HepG2 (cell line): ENCODE data around the gene LHFPL2. TPM values are rescaled to one million over a fixed set of nuclear protein-coding genes. Genes with fewer than 3 reads are reported as not detected.

Experiments
- ATAC-seq: fragments of 200-7000 bp; cut with Tn5 transposase; 3 replicates; pipeline ENCODE4 v1.9.1; 2020; ENCODE audit warnings: mild to moderate bottlenecking, moderate library complexity
- BruUV-seq: library from RNA; stranded (reverse); fragments of 400-500 nt; replicated peaks from 2 replicates; lab custom pipeline; 2021; lab: Mats Ljungman, UMichigan
- CTCF ChIA-PET: fragments of 300-600 bp; formaldehyde crosslinking; extraction: SDS; loops from one replicate; lab custom pipeline; 2021; ENCODE audit warnings: low total read pairs, inconsistent platforms, low intra/inter-chr PET ratio; lab: Yijun Ruan, JAX
- POLR2A ChIA-PET: fragments of 350-600 bp; sonication (Branson Sonifier 250); formaldehyde crosslinking; loops from one replicate; lab custom pipeline; 2020; ENCODE audit warnings: antibody characterized with exemption, inconsistent platforms; lab: Yijun Ruan, JAX
- DNase-seq: peaks from one replicate; pipeline ENCODE4 v3.0.0-alpha.2; 2015; ENCODE audit warnings: low spot score
- FAIRE-seq: peaks from 3 replicates; lab custom pipeline; 2011; peaks lifted over from hg19 to GRCh38; lab: Jason Lieb, UNC
- H2AFZ ChIP-seq: one replicate; pipeline ENCODE4 v1.6.1; 2011; ENCODE audit warnings: low read length, inconsistent platforms
- H3K27ac ChIP-seq: fragments of 300-600 bp; 3 replicates; pipeline ENCODE4 v1.8.0; 2011; ENCODE audit warnings: mixed run types, mild to moderate bottlenecking, mixed read lengths, low read length, inconsistent platforms; ENCODE audit not compliant: insufficient read depth; ENCODE audit errors: extremely low read length
- H3K27me3 ChIP-seq, 2 experiments: fragments of 200-600 bp in 1 of 2; 2 replicates in 1 of 2; 3 replicates in 1 of 2; pipeline versions ENCODE4 v1.6.0 to v1.8.0; 2011; ENCODE audit warnings: low read length in 2 of 2, mild to moderate bottlenecking in 2 of 2, moderate library complexity in 2 of 2, inconsistent platforms in 1 of 2; ENCODE audit not compliant: insufficient read depth in 2 of 2, control insufficient read depth in 1 of 2
- H3K36me3 ChIP-seq, 2 experiments: fragments of 200-600 bp in 1 of 2; replicated peaks in 1 of 2; 2 replicates in 1 of 2; 3 replicates in 1 of 2; pipeline versions ENCODE4 v1.5.1 to v1.8.0; 2011; ENCODE audit warnings: low read length in 2 of 2, inconsistent platforms in 1 of 2; ENCODE audit not compliant: insufficient read depth in 2 of 2, control insufficient read depth in 1 of 2
- H3K4me1 ChIP-seq: 2 replicates; pipeline ENCODE4 v1.5.1; 2012; ENCODE audit warnings: low read length, inconsistent platforms; ENCODE audit not compliant: insufficient read depth
- H3K4me2 ChIP-seq: 2 replicates; pipeline ENCODE4 v1.6.0; 2011; ENCODE audit warnings: low read depth, low read length, inconsistent platforms
- H3K4me3 ChIP-seq, 3 experiments: fragments of 200-600 bp in 1 of 3; sonication (generic), shearing (Covaris generic) in 1 of 3; replicated peaks in 1 of 3; 2 replicates each; pipeline ENCODE4 v1.5.1; 2011 to 2016; ENCODE audit warnings: low read length in 3 of 3, inconsistent platforms in 2 of 3, low read depth in 2 of 3, mild to moderate bottlenecking in 2 of 3, control low read depth in 1 of 3, mixed read lengths in 1 of 3; ENCODE audit not compliant: insufficient read depth in 1 of 3
- H3K79me2 ChIP-seq: one replicate; pipeline ENCODE4 v1.6.1; 2011; ENCODE audit warnings: low read length, inconsistent platforms; ENCODE audit not compliant: insufficient read depth
- H3K9ac ChIP-seq: 2 replicates; pipeline ENCODE4 v1.6.0; 2011; ENCODE audit warnings: mild to moderate bottlenecking, low read depth, low read length, inconsistent platforms; ENCODE audit not compliant: insufficient read depth
- H3K9me3 ChIP-seq: 2 replicates; pipeline ENCODE4 v1.5.1; 2012; ENCODE audit warnings: mild to moderate bottlenecking, low read length
- H4K20me1 ChIP-seq: 2 replicates; pipeline ENCODE4 v1.6.0; 2011; ENCODE audit warnings: inconsistent platforms, mild to moderate bottlenecking, low read length, moderate library complexity; ENCODE audit not compliant: insufficient read depth
- CHCHD3 ChIP-seq: sonication (generic); formaldehyde crosslinking; IDR thresholded peaks from 2 replicates; pipeline ENCODE4 v1.8.0; 2022; ENCODE audit warnings: mild to moderate bottlenecking, missing genetic modification reagents, moderate library complexity
- EED ChIP-seq: sonication (generic); formaldehyde crosslinking; IDR thresholded peaks from 2 replicates; pipeline ENCODE4 v1.5.0; 2020; ENCODE audit warnings: mild to moderate bottlenecking, missing genetic modification reagents
- ELF3 ChIP-seq: IDR thresholded peaks from 2 replicates; pipeline ENCODE4 v1.6.1; 2016; ENCODE audit warnings: missing genetic modification reagents, missing compliant biosample characterization
- KLF9 ChIP-seq: IDR thresholded peaks from 2 replicates; pipeline ENCODE4 v1.6.1; 2016; ENCODE audit warnings: low read depth
- SOX5 ChIP-seq: IDR thresholded peaks from 2 replicates; pipeline ENCODE4 v1.6.1; 2016; ENCODE audit warnings: borderline replicate concordance
- SRSF4 ChIP-seq: fragments of 200-400 bp; formaldehyde crosslinking; IDR thresholded peaks from one replicate; pipeline ENCODE4 v1.6.1; 2018; ENCODE audit warnings: mild to moderate bottlenecking, low read depth, low read length, moderate library complexity; ENCODE audit not compliant: poor library complexity, severe bottlenecking
- ZNF10 ChIP-seq: sonication (generic); formaldehyde crosslinking; IDR thresholded peaks from 2 replicates; pipeline ENCODE4 v1.4.0; 2020; ENCODE audit warnings: mild to moderate bottlenecking, low read depth, missing genetic modification reagents, borderline replicate concordance
- WGBS: methylation state at CpG from one replicate; pipeline ENCODE4 v1.1.6; 2017; ENCODE audit warnings: low lambda C conversion rate; 5-methylcytosine and 5-hydroxymethylcytosine counted together
- in situ Hi-C: cut with HindIII; loops from 2 replicates; pipeline ENCODE4 v1.10.0; 2017; ENCODE audit warnings: low pct_unique_long_range_greater_than_20kb; ENCODE audit not compliant: extremely low pct_ligation_motif_present
- intact Hi-C: fragments of 100-400 bp; cut with micrococcal nuclease; formaldehyde crosslinking; loops from one replicate; pipeline ENCODE4 v1.10.0; 2022; ENCODE audit not compliant: unreplicated experiment
- polyA plus RNA-seq, 8 experiments: library from polyadenylated mRNA; depleted of rRNA in 3 of 8; stranded (reverse) in 7 of 8; unstranded in 1 of 8; fragments of >200 nt; fragmentation: Illumina TruSeq in 4 of 8; extraction: Trizol in 4 of 8; gene quantifications; 2 replicates each; pipeline versions ENCODE4 v1.2.1 to v1.2.3, GENCODE V29; 2011 to 2016; ENCODE audit warnings: low read depth in 4 of 8, missing spikeins in 1 of 8, mixed read lengths in 1 of 8; ENCODE audit not compliant: insufficient read depth in 1 of 8
- total RNA-seq, 5 experiments: library from RNA; depleted of rRNA; stranded (reverse); fragments of >200 nt; fragmentation: Illumina TruSeq; extraction: Trizol; gene quantifications; 2 replicates each; pipeline ENCODE4 v1.2.3, GENCODE V29; 2016; ENCODE audit warnings: low read depth in 1 of 5
- TF ChIP-seq, protein P1 (sequence below): sonication (generic); formaldehyde crosslinking; IDR thresholded peaks from 2 replicates; pipeline ENCODE4 v1.4.0; 2020; ENCODE audit warnings: missing genetic modification reagents

LHFPL2 gene
- total and polyA plus RNA-seq, 2 of the 13 experiments (the other 11 are each of a cell fraction or from before 2014, with no cell fraction given) = 6.0 to 20.0 TPM

DNA sequence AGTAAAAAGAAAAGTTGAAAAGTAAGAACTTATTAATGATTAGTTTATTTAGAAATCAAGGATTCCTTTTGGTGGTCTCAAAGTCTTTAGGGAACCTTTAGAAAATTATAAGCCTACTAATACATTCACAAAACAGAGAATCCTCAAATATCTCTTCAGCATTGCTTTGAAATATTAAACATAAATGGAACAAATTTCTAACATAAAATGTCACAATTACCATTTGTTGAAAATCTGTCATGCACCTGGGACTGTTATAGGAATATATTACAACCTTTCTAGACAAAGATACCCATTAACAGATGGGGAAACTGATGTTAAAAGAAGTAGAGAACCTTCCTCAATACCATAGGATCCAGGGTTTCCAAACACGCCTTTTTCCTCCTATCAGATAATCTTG lies 83.2 kb downstream of the LHFPL2 start (continued):
- TF ChIP-seq, protein P1, sequence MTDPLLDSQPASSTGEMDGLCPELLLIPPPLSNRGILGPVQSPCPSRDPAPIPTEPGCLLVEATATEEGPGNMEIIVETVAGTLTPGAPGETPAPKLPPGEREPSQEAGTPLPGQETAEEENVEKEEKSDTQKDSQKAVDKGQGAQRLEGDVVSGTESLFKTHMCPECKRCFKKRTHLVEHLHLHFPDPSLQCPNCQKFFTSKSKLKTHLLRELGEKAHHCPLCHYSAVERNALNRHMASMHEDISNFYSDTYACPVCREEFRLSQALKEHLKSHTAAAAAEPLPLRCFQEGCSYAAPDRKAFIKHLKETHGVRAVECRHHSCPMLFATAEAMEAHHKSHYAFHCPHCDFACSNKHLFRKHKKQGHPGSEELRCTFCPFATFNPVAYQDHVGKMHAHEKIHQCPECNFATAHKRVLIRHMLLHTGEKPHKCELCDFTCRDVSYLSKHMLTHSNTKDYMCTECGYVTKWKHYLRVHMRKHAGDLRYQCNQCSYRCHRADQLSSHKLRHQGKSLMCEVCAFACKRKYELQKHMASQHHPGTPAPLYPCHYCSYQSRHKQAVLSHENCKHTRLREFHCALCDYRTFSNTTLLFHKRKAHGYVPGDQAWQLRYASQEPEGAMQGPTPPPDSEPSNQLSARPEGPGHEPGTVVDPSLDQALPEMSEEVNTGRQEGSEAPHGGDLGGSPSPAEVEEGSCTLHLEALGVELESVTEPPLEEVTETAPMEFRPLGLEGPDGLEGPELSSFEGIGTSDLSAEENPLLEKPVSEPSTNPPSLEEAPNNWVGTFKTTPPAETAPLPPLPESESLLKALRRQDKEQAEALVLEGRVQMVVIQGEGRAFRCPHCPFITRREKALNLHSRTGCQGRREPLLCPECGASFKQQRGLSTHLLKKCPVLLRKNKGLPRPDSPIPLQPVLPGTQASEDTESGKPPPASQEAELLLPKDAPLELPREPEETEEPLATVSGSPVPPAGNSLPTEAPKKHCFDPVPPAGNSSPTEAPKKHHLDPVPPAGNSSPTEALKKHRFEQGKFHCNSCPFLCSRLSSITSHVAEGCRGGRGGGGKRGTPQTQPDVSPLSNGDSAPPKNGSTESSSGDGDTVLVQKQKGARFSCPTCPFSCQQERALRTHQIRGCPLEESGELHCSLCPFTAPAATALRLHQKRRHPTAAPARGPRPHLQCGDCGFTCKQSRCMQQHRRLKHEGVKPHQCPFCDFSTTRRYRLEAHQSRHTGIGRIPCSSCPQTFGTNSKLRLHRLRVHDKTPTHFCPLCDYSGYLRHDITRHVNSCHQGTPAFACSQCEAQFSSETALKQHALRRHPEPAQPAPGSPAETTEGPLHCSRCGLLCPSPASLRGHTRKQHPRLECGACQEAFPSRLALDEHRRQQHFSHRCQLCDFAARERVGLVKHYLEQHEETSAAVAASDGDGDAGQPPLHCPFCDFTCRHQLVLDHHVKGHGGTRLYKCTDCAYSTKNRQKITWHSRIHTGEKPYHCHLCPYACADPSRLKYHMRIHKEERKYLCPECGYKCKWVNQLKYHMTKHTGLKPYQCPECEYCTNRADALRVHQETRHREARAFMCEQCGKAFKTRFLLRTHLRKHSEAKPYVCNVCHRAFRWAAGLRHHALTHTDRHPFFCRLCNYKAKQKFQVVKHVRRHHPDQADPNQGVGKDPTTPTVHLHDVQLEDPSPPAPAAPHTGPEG (CRISPR knock-in tag) = no peak
- TF ChIP-seq ZNF10 (no peak), EED (CRISPR knock-in tag) (no peak), SOX5 (CRISPR knock-in tag) (no peak), ELF3 (CRISPR knock-in tag) (no peak), CHCHD3 (CRISPR knock-in tag) (no peak)

DNA sequence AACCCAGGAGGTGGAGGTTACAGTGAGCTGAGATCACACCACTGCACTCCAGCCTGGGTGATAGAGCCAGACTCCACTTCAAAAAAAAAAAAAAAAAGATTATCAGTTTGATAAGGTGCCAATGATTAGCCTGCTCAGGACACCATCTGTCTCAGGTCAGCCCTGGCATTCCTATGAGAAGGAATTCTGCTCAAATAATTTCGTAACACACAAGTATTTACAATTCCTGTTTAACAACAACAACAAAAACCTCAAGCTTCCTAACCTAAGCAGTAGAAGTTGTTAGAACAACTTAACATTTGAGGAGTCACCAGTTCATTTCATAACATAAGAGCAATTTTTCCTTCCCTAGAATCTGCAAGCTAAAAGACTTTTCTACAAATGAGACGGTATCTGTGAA lies 85.0 kb downstream of the LHFPL2 start:
- in situ Hi-C loops = no loop called here
- WGBS = 65% methylated on average over 2 of the region's 2 CpGs
- TF ChIP-seq KLF9 = no peak
- TF ChIP-seq SRSF4 = no peak
- TF ChIP-seq, all 625 proteins: peak for 0
- Histone ChIP-seq H3K79me2 (peaks cover 12% of the 10 kb centered on the region), H3K4me1 (peaks cover 9% of the 10 kb centered on the region), H3K9ac (no peak overlapping the region), H3K9me3 (no peaks in the 10 kb centered on the region), H3K4me2 (no peak overlapping the region), H3K4me3 (no peak overlapping the region), H4K20me1 (no peaks in the 10 kb centered on the region), H3K36me3 (peaks cover 3 to 18% of the 10 kb centered on the region in 2 experiments; a peak in 2 of 5 replicates), H3K27me3 (no peaks in the 10 kb centered on the region), H3K27ac (no peak overlapping the region), H2AFZ (no peak overlapping the region)
- no TSS peak for BruUV-seq
- intact Hi-C loops = no loop called here
- no peak for DNase-seq
- ATAC-seq = no peak
- ChIA-PET POLR2A (no interaction called here), CTCF (no interaction called here)
- no peak for FAIRE-seq
